HT1080 (cell line): ENCODE data around the gene RNF150. TPM values are rescaled to one million over a fixed set of nuclear protein-coding genes. Genes with fewer than 3 reads are reported as not detected.
"Not testable (repeated sequence)": the region's sequence is repeated elsewhere in the genome, so short reads cannot be mapped to it uniquely, and the experiment has no call there.

Experiments used
- DNase-seq: peaks from one replicate; pipeline ENCODE4 v3.0.0-alpha.2; 2015; ENCODE audit warnings: low read depth
- total RNA-seq: library from RNA; depleted of rRNA; stranded (reverse); fragments of >200 nt; shearing (Covaris generic); gene quantifications from 2 replicates; pipeline ENCODE4 v1.2.3, GENCODE V29; 2014

The RNF150 gene
- total RNA-seq, 1 experiment from 2014 or later: 0.37 TPM

DNA sequence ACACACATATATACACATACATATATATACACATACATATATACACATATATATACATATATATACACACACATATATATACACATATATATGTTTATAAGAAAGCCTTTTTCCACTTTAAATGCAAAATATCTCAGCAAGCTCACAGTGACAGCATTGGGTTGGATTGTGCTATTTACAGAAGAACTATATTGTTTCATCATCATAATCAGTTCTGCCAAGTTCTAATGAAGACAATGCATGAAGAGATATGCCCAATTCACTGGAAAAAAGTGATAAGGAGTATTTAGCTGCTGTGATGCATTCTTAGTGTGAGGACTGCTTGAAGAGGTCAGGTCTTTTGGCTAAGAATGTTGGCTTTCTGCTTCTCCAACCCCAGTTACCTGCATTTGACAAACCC, 54.4 kb downstream of the RNF150 start:
- DNase-seq: no peak

- no peak for DNase-seq
Observed at GRCh38 chr4:141077611-141078225, 55.6 kb downstream of the RNF150 start.

DNA sequence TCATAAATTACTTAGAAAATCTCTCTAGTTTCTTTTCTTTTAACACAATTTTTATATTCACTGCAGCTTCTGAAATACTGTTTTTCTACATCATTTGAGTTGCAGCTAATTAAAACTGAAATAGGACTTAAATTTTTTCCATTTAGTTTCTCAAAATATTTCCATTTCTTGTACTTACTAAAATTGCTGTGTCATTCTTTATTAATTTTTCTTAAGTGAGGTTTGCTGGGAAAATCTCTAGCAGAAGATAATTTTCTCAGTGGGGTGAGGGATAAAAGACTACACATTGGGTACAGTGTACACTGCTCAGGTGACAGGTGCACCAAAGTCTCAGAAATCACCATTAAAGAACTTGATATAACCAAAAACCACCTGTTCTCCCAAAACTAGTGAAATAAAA, 57.7 kb downstream of the RNF150 start:
- DNase-seq: no peak

GRCh38 chr4:141074098-141074878, 59.0 kb downstream of the RNF150 start:
- DNase-seq: no peak

- no peak for DNase-seq
Observed at GRCh38 chr4:141066690-141067089, 66.6 kb downstream of the RNF150 start.

DNA sequence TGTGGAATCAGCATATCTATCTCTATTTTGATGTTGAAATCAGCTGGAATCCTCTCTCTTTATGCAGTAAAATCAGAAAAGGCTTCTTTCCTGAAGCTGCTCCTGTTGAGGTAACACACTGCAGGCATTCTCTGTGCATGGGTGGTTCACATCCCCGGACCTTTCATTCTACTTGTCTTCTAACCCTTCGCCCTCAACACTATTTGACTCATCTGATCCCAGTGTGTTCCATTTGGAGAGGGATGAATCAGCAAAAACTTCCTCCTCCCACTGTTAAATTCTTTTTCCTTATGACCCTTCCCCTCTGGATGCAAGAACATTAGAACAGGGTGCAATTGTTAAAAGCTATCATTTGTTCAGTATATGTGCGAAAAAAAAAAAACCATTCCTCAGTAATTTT, 67.4 kb downstream of the RNF150 start:
- DNase-seq: no peak

DNA sequence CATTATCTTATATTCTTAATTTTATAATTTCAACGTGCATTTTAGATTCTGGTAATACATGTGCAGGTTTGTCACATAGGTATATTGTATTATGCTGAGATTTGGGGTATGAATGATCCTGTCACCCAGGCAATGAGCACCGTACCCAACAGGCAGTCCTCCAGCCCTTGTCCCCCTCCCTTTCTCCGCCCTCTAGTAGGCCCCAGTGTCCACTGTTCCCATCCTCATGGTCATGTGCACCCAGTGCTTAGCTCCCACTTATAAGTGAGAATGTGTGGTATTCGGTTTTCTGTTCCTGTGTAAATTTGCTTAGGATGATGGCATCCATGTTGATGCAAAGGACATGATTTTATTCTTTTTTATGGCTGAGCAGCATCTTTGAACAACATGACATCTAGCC, 70.6 kb downstream of the RNF150 start:
- no peak for DNase-seq

GRCh38 chr4:141058591-141059512, 74.4 kb downstream of the RNF150 start:
- DNase-seq: no peak

DNA sequence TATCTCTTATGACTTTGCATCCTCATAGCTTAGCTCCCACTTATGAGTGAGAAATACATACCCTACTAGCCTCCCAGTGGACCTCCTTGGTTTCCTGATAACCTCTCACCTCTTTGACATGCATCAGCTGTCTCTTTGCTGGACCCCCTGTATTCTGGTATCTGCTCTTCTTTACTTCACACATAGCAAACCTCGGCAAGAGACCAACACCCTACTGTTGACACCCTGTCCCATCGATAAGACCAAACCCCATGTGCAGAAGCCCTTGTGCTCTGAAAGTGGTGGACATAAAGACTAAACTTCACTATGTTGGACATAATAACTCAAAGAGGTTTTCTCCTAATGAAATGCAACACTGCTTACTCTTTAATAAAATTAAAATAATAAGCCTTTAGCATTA, 75.7 kb downstream of the RNF150 start:
- no peak for DNase-seq

DNA sequence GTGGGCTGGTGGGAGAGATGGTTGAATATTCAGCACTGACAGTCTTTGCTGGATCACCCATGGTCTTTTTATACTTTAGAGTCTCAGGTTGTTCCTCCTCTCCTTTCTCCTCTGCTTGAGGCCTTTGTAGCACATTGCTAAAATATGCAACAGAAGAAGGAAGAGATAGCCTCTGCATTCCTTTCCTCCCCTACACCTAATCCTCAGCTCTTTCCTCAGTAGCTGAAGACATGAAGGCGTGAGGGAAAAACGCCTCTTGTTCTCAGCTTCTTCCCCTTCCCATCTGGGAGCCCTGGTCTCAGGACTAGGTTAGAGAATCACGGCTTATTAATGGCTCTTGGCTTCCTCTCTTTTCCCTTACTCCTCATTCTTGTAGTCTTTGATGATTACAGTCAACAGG, 76.8 kb downstream of the RNF150 start:
- no peak for DNase-seq

DNA sequence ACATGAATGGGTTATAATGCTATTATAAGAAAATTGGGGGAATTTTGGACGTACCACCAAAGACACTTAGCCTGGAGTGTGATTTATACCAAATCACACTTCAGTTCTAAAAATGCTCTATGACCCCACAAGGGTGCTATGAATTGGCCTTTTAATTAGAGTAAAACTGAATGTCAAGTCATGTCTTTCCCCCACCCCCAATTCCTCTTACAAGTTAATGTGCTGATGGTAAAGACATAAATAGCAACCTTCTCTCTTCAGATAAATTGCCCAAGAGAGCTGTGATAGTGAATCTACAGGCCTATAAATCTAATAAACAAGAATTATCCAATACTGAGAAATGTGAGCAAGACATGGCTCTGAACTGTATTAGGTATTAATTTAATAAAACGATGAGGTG, 78.8 kb downstream of the RNF150 start:
- no peak for DNase-seq

DNA sequence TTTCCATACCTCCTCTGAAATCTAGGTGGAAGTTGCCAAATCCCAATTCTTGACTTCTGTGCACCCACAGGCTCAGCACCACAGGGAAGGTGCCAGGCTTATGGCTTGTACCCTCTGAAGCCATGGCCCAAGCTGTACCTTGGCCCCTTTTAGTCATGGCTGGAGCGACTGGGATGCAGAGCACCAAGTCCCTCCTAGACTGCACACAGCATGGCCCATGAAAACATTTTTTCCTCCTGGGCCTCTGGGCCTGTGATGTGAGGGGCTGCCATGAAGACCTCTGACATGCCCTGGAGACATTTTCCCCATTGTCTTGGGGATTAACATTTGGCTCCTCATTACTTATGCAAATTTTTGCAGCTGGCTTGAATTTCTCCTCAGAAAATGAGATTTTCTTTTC, 82.3 kb downstream of the RNF150 start:
- DNase-seq: not testable (repeated sequence)

GRCh38 chr4:141047228-141047884, 85.9 kb downstream of the RNF150 start:
- DNase-seq: no peak

DNA sequence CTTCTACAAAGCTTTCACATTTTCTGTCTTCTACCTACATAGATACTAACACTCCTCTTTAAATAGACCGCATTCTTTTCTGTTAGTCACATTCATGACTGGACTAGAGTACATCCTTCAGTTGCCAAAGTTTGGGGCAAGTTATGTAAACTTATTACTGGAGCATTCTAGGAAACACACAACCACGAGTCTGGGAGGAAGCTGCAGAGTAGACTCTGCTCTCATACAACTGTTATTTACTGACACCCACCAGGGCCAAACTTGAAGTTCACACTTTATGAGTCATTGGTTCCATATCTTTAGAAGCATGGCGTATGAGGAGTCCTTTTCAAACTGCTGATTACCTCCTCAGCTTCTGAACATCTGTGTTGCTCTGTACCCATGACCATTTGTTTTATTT, 87.0 kb downstream of the RNF150 start:
- peak; percentile 70 for DNase-seq

DNA sequence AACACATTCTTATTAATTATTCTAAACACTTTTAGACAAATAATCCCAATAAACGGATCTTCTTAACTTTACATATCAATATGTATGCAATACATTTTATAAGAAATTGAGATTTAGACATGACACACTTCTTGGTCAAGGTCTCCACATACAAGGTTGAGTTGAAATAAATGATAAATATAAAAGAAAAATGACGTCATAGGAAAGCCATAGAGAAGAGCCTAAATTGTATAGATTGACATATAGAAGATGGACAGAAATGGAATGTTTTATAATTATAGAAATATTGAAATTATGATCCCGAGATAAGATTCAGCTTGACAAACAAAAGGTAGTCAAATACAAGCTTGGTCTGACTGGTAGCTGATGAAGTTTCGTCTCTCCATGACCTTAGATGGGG, 87.4 kb downstream of the RNF150 start:
- DNase-seq: no peak

DNA sequence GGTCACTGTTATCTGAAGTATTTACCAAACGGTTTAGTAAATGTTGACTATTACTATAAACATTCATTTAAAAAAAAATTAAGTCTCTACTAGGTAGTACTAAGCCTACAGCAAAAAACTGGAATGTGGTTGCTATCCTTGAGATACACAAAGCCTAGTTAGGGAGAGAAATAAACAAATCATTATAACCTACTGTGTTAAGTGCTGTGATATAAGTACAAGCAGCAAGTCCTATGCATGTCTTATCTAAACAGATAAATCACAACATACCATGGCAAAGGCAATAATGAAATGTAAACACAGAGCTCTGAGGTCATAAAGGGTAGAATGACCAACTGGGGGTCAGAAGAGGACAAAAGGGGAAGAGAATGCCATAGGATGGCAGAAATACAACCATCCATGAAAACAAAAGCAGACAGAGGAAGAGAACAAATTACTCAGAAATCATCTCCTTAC, 92.2 kb downstream of the RNF150 start:
- no peak for DNase-seq

DNA sequence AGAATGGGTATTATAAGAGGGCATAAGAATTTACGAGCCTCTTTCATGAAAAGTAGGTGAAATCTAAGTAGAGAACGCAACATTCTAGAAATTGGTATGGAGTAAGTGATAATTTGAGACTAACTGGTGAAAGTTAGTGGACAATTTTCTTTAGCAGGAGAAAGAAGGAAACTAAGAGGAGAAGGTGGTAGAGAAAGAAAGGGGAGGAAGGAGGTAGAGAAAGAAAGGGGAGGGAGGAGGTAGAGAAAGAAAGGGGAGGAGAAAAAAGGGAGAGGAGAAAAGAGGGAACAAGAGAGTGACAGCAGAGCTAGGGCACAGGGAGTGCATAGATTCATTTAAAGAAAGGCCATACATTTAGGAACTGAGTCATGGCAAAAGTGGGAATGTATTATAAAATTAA, 94.1 kb downstream of the RNF150 start:
- no peak for DNase-seq

DNA sequence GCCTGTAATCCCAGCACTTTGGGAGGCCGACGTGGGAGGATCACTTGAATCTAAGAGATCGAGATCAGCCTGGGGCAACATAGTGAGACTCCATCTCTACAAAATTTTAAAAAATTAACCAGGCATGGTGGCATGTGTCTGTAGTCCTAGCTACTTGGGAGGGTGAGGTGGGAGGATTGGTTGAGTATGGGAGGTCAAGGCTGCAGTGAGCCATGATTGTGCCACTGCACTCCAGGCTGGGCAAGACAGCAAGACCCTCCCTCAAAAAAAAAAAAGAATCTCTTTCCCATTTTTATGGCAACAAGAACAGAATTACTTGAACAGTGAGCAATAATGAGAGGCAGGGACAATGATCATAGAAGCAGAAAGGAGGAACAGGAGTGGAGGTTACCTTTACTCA, 94.8 kb downstream of the RNF150 start:
- DNase-seq: no peak

GRCh38 chr4:141037446-141037845, 95.8 kb downstream of the RNF150 start:
- no peak for DNase-seq

GRCh38 chr4:141036786-141037185, 96.5 kb downstream of the RNF150 start:
- no peak for DNase-seq

GRCh38 chr4:141035920-141036319, 97.3 kb downstream of the RNF150 start:
- no peak for DNase-seq
